Measurements from ENCODE around the gene SPSB1.
"Not testable (repeated sequence)": the region's sequence is repeated elsewhere in the genome, so short reads cannot be mapped to it uniquely, and the experiment has no call there.

SPSB1 gene

GRCh38 chr1:9369964-9370788, 77.5 kb downstream of the SPSB1 start:
- DNase-seq = no peak

GRCh38 chr1:9371391-9371935, 78.8 kb downstream of the SPSB1 start:
- DNase-seq = no peak

GRCh38 chr1:9371951-9372350, 79.3 kb downstream of the SPSB1 start:
- DNase-seq = no peak

- DNase-seq = peak; percentile 56
Measured at GRCh38 chr1:9373619-9374018, 80.9 kb downstream of the SPSB1 start.

- DNase-seq = no peak
Measured at GRCh38 chr1:9374748-9375341, 82.2 kb downstream of the SPSB1 start.

GRCh38 chr1:9375912-9376311, 83.2 kb downstream of the SPSB1 start:
- no peak for DNase-seq

GRCh38 chr1:9376430-9376829, 83.7 kb downstream of the SPSB1 start:
- DNase-seq = no peak

GRCh38 chr1:9376886-9377333, 84.2 kb downstream of the SPSB1 start:
- no peak for DNase-seq

- no peak for DNase-seq
Measured at GRCh38 chr1:9378801-9379200, 86.1 kb downstream of the SPSB1 start.

GRCh38 chr1:9380711-9381110, 88.0 kb downstream of the SPSB1 start:
- no peak for DNase-seq

GRCh38 chr1:9382643-9383491, 90.2 kb downstream of the SPSB1 start:
- no peak for DNase-seq

GRCh38 chr1:9384128-9384527, 91.4 kb downstream of the SPSB1 start:
- DNase-seq = no peak

GRCh38 chr1:9384751-9385245, 92.1 kb downstream of the SPSB1 start:
- no peak for DNase-seq

GRCh38 chr1:9385392-9385791, 92.7 kb downstream of the SPSB1 start:
- DNase-seq = not testable (repeated sequence)

- DNase-seq = no peak
Measured at GRCh38 chr1:9385801-9386573, 93.3 kb downstream of the SPSB1 start.

- no peak for DNase-seq
Measured at GRCh38 chr1:9388335-9389180, 95.9 kb downstream of the SPSB1 start.

GRCh38 chr1:9389968-9390367, 97.3 kb downstream of the SPSB1 start:
- no peak for DNase-seq

GRCh38 chr1:9391620-9392019, 98.9 kb downstream of the SPSB1 start:
- no peak for DNase-seq

GRCh38 chr1:9394010-9394409, 101.3 kb downstream of the SPSB1 start:
- DNase-seq = no peak

GRCh38 chr1:9395018-9395417, 102.3 kb downstream of the SPSB1 start:
- DNase-seq = no peak

GRCh38 chr1:9397047-9397446, 104.4 kb downstream of the SPSB1 start:
- DNase-seq = no peak

Measured in DMS79 (cell line).